Hepatocyte (in vitro differentiated cells): Measurements from ENCODE around the gene CDK17. TPM values are rescaled to one million over a fixed set of nuclear protein-coding genes. Genes with fewer than 3 reads are reported as not detected.

Experiments used
- DNase-seq: peaks from one replicate; pipeline ENCODE4 v3.0.0-alpha.2; 2016; ENCODE audit warnings: low spot score
- H2AFZ ChIP-seq: fragments of 200-600 bp; sonication (generic); 2 replicates; pipeline ENCODE4 v1.6.0; 2016; ENCODE audit warnings: antibody characterized with exemption, mild to moderate bottlenecking
- H3K27ac ChIP-seq: fragments of 200-600 bp; sonication (generic); 2 replicates; pipeline ENCODE4 v1.5.1; 2016; ENCODE audit warnings: mild to moderate bottlenecking
- H3K27me3 ChIP-seq: fragments of 200-600 bp; sonication (generic); 2 replicates; pipeline ENCODE4 v1.6.1; 2016
- H3K36me3 ChIP-seq: fragments of 200-600 bp; sonication (generic); replicated peaks from 2 replicates; pipeline ENCODE4 v1.5.1; 2016; ENCODE audit warnings: low read depth; ENCODE audit not compliant: insufficient read depth
- H3K4me1 ChIP-seq: fragments of 200-600 bp; sonication (generic); 2 replicates; pipeline ENCODE4 v1.5.1; 2016; ENCODE audit warnings: mild to moderate bottlenecking, moderate library complexity; ENCODE audit not compliant: insufficient read depth
- H3K4me2 ChIP-seq: fragments of 200-600 bp; sonication (generic); 2 replicates; pipeline ENCODE4 v1.6.0; 2016
- H3K4me3 ChIP-seq: fragments of 200-600 bp; sonication (generic); 2 replicates; pipeline ENCODE4 v1.5.1; 2016; ENCODE audit warnings: mild to moderate bottlenecking
- H3K79me2 ChIP-seq: fragments of 200-600 bp; sonication (generic); 2 replicates; pipeline ENCODE4 v1.6.0; 2017; ENCODE audit warnings: mild to moderate bottlenecking
- H3K9me2 ChIP-seq: fragments of 200-600 bp; sonication (generic); replicated peaks from 2 replicates; pipeline ENCODE4 v1.6.0; 2017; ENCODE audit warnings: mild to moderate bottlenecking; ENCODE audit not compliant: insufficient read depth
- H3K9me3 ChIP-seq: fragments of 200-600 bp; sonication (generic); 2 replicates; pipeline ENCODE4 v1.5.1; 2016; ENCODE audit warnings: low read depth, mild to moderate bottlenecking
- H4K20me1 ChIP-seq: fragments of 200-600 bp; sonication (generic); 2 replicates; pipeline ENCODE4 v1.6.0; 2016; ENCODE audit warnings: mild to moderate bottlenecking; ENCODE audit not compliant: insufficient read depth, poor library complexity, severe bottlenecking
- CTCF ChIP-seq: fragments of 200-600 bp; sonication (generic); IDR thresholded peaks from 2 replicates; pipeline ENCODE4 v1.5.1; 2016; ENCODE audit warnings: antibody characterized with exemption, mild to moderate bottlenecking; ENCODE audit not compliant: poor library complexity
- EZH2 ChIP-seq: fragments of 200-600 bp; sonication (generic); IDR thresholded peaks from 2 replicates; pipeline ENCODE4 v1.6.1; 2016; ENCODE audit warnings: antibody characterized with exemption, mild to moderate bottlenecking, borderline replicate concordance
- EZH2phosphoT487 ChIP-seq: fragments of 200-600 bp; sonication (generic); IDR thresholded peaks from one replicate; pipeline ENCODE4 v1.6.1; 2018; ENCODE audit warnings: antibody characterized with exemption, mild to moderate bottlenecking, low read depth, moderate library complexity; ENCODE audit not compliant: unreplicated experiment, severe bottlenecking
- WGBS: methylation state at CpG from one replicate; pipeline ENCODE4 v1.1.6; 2016; ENCODE audit warnings: low lambda C conversion rate; ENCODE audit errors: missing lambda C conversion rate; 5-methylcytosine and 5-hydroxymethylcytosine counted together
- polyA plus RNA-seq: library from polyadenylated mRNA; unstranded; fragments of >200 nt; fragmentation: Nextera tagmentation; extraction: Ambion mirVana; gene quantifications from 2 replicates; pipeline ENCODE4 v1.2.1, GENCODE V29; 2016
- total RNA-seq: library from RNA; depleted of rRNA; stranded (reverse); fragments of >200 nt; gene quantifications from 2 replicates; pipeline ENCODE4 v1.2.3, GENCODE V29; 2014

CDK17 gene
- total and polyA plus RNA-seq, 2 experiments from 2014 or later = 13.8 to 33.1 TPM

GRCh38 chr12:96237465-96238077, 162.7 kb downstream of the CDK17 start:
- DNase-seq = no peak
- Histone ChIP-seq H4K20me1 (no peaks in the 10 kb centered on the region), H3K36me3 (no peaks in the 10 kb centered on the region), H3K9me3 (no peaks in the 10 kb centered on the region), H3K27me3 (no peaks in the 10 kb centered on the region), H3K4me1 (peaks cover 21% of the 10 kb centered on the region), H3K4me2 (no peak overlapping the region), H3K27ac (no peak overlapping the region), H3K9me2 (no peaks in the 10 kb centered on the region), H3K4me3 (no peak overlapping the region), H2AFZ (no peak overlapping the region), H3K79me2 (no peaks in the 10 kb centered on the region)
- TF ChIP-seq CTCF (no peak), EZH2phosphoT487 (no peak), EZH2 (no peak)
- WGBS = 90% methylated on average over 9 of the region's 9 CpGs

- TF ChIP-seq EZH2 = no peak
- Histone ChIP-seq H3K79me2 (no peaks in the 10 kb centered on the region), H4K20me1 (no peaks in the 10 kb centered on the region)
Measured at GRCh38 chr12:96237035-96237434, 163.2 kb downstream of the CDK17 start.

GRCh38 chr12:96236221-96236822, 163.9 kb downstream of the CDK17 start:
- 89% methylated on average over 18 of the region's 18 CpGs for WGBS
- H3K27ac ChIP-seq = no peak overlapping the region
- H3K4me1 ChIP-seq = peaks cover 21% of the 10 kb centered on the region

More at GRCh38 chr12:96237035-96237434, 163.2 kb downstream of the CDK17 start:
- H3K4me3 ChIP-seq = no peak overlapping the region
- no peaks in the 10 kb centered on the region for H3K9me2 ChIP-seq
- H3K36me3 ChIP-seq = no peaks in the 10 kb centered on the region
- H3K4me1 ChIP-seq = peaks cover 21% of the 10 kb centered on the region
- no peak overlapping the region for H3K4me2 ChIP-seq
- no peak overlapping the region for H2AFZ ChIP-seq
- H3K9me3 ChIP-seq = no peaks in the 10 kb centered on the region
- DNase-seq = no peak
- WGBS = 80% methylated on average over 7 of the region's 7 CpGs
- H3K27me3 ChIP-seq = no peaks in the 10 kb centered on the region
- H3K27ac ChIP-seq = no peak overlapping the region

More at GRCh38 chr12:96236221-96236822, 163.9 kb downstream of the CDK17 start:
- Histone ChIP-seq H4K20me1 (no peaks in the 10 kb centered on the region), H2AFZ (no peak overlapping the region), H3K79me2 (no peaks in the 10 kb centered on the region), H3K9me3 (no peaks in the 10 kb centered on the region), H3K27me3 (no peaks in the 10 kb centered on the region), H3K4me2 (no peak overlapping the region), H3K4me3 (no peak overlapping the region), H3K36me3 (no peaks in the 10 kb centered on the region), H3K9me2 (no peaks in the 10 kb centered on the region)
- DNase-seq = no peak
- TF ChIP-seq CTCF (no peak), EZH2 (no peak), EZH2phosphoT487 (no peak)
